HepG2 (cell line): Measurements from ENCODE around the gene SLC35B2.

Experiments used
- CHD4 ChIP-seq: fragments of 200-600 bp; sonication (generic); IDR thresholded peaks from 2 replicates; pipeline ENCODE4 v1.7.0; 2017; ENCODE audit warnings: mild to moderate bottlenecking, low read length, borderline replicate concordance
- EZH2 ChIP-seq: conservative IDR thresholded peaks from 2 replicates; pipeline ENCODE4 v1.6.1; 2012; ENCODE audit warnings: mild to moderate bottlenecking, low read depth, low read length, moderate library complexity
- HCFC1 ChIP-seq: fragments of 150-350 bp; IDR thresholded peaks from 2 replicates; pipeline ENCODE4 v1.6.1; 2014; ENCODE audit warnings: low read depth, low read length
- SMAD9 ChIP-seq: sonication (generic); formaldehyde crosslinking; IDR thresholded peaks from 2 replicates; pipeline ENCODE4 v1.5.1; 2020; ENCODE audit warnings: mild to moderate bottlenecking, missing genetic modification reagents
- ZNF460 ChIP-seq: sonication (generic); formaldehyde crosslinking; IDR thresholded peaks from 2 replicates; pipeline ENCODE4 v1.5.1; 2020; ENCODE audit warnings: missing genetic modification reagents, mild to moderate bottlenecking, borderline replicate concordance
- TF ChIP-seq, protein P1 (sequence below): sonication (generic); formaldehyde crosslinking; IDR thresholded peaks from 2 replicates; pipeline ENCODE4 v1.4.0; 2020; ENCODE audit warnings: missing genetic modification reagents
- TF ChIP-seq, protein P2 (sequence below): sonication (generic); formaldehyde crosslinking; IDR thresholded peaks from 2 replicates; pipeline ENCODE4 v1.5.0; 2020; ENCODE audit warnings: mild to moderate bottlenecking, missing genetic modification reagents, moderate library complexity

DNA sequence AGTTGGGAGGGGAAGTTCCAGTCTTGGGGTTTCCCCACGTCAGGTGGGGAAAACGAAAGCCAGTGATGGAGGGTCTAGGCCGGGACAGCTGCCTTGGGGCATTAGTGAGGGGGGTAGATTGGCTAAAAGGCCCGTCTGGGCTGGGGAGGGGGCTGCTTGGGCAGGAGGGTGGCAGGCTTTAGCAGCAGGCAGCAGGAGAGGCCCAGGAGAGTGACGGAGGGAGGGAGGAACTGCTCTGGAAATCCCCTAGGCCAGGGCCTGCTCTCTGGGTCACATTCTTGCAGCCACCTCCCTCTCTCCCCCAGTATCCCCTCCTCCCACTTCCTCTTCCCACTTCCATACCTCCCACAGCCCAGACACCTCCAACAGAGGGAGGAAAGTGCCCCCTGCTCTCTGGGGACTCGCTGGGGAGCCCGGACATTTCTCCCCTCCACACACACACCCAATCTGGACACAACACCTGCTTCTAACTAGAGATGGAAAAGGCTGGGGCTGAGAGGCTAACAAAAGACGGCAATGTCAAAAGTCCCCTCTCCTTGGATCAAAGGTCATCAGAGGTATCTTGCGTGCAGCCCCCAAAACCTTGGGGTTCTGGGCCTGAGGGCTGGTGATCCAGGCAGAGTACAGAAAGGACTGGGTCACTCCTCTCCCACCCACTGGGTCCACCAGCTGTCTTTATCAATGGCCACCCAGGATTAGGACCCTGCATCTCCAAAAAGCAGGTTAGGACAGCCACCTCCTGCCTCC, 6.2 kb upstream of the SLC35B2 start:
- TF ChIP-seq ZNF460 (no peak), HCFC1 (no peak), SMAD9 (CRISPR knock-in tag) (0 out of 2 replicates have a peak, but pooled peaks have one; percentile 66), CHD4 (no peak), EZH2 (no peak)
- TF ChIP-seq, protein P1, sequence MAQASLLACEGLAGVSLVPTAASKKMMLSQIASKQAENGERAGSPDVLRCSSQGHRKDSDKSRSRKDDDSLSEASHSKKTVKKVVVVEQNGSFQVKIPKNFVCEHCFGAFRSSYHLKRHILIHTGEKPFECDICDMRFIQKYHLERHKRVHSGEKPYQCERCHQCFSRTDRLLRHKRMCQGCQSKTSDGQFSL (CRISPR knock-in tag), result no peak
- TF ChIP-seq, protein P2, sequence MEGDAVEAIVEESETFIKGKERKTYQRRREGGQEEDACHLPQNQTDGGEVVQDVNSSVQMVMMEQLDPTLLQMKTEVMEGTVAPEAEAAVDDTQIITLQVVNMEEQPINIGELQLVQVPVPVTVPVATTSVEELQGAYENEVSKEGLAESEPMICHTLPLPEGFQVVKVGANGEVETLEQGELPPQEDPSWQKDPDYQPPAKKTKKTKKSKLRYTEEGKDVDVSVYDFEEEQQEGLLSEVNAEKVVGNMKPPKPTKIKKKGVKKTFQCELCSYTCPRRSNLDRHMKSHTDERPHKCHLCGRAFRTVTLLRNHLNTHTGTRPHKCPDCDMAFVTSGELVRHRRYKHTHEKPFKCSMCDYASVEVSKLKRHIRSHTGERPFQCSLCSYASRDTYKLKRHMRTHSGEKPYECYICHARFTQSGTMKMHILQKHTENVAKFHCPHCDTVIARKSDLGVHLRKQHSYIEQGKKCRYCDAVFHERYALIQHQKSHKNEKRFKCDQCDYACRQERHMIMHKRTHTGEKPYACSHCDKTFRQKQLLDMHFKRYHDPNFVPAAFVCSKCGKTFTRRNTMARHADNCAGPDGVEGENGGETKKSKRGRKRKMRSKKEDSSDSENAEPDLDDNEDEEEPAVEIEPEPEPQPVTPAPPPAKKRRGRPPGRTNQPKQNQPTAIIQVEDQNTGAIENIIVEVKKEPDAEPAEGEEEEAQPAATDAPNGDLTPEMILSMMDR (CRISPR knock-in tag), result no peak
